ENCODE data around the gene RAVER2.
"Not testable (repeated sequence)": the region's sequence is repeated elsewhere in the genome, so short reads cannot be mapped to it uniquely, and the experiment has no call there.

RAVER2 gene

GRCh38 chr1:64744492-64745180, at the start of gene RAVER2:
Gene RAVER2 (plus strand): TSS chr1:64745075. CDS start chr1:64745173, 98 bp downstream.
- peak in 8 of 14 donors; percentile 7 to 74 (median 34) for DNase-seq

GRCh38 chr1:64696879-64697278, 48.0 kb upstream of the RAVER2 start:
- DNase-seq, result no peak

GRCh38 chr1:64699327-64699726, 45.5 kb upstream of the RAVER2 start:
- DNase-seq, result no peak

GRCh38 chr1:64701071-64701470, 43.8 kb upstream of the RAVER2 start:
- no peak for DNase-seq

GRCh38 chr1:64701886-64702285, 43.0 kb upstream of the RAVER2 start:
- no peak for DNase-seq

- not testable (repeated sequence) for DNase-seq
Observed at GRCh38 chr1:64702670-64703069, 42.2 kb upstream of the RAVER2 start.

GRCh38 chr1:64703600-64703999, 41.3 kb upstream of the RAVER2 start:
- DNase-seq, result no peak

GRCh38 chr1:64705591-64705990, 39.3 kb upstream of the RAVER2 start:
- DNase-seq, result no peak

GRCh38 chr1:64711266-64711665, 33.6 kb upstream of the RAVER2 start:
- no peak for DNase-seq

GRCh38 chr1:64712049-64712448, 32.8 kb upstream of the RAVER2 start:
- no peak for DNase-seq

GRCh38 chr1:64715186-64715585, 29.7 kb upstream of the RAVER2 start:
- DNase-seq, result no peak

GRCh38 chr1:64721135-64721534, 23.7 kb upstream of the RAVER2 start:
- DNase-seq, result no peak

- no peak for DNase-seq
Observed at GRCh38 chr1:64721576-64722145, 23.2 kb upstream of the RAVER2 start.

- DNase-seq, result no peak
Observed at GRCh38 chr1:64727861-64728260, 17.0 kb upstream of the RAVER2 start.

- DNase-seq, result no peak
Observed at GRCh38 chr1:64733581-64734286, 11.1 kb upstream of the RAVER2 start.

- DNase-seq, result no peak
Observed at GRCh38 chr1:64734287-64734652, 10.6 kb upstream of the RAVER2 start.

GRCh38 chr1:64740687-64741086, 4.2 kb upstream of the RAVER2 start:
- DNase-seq, result not testable (repeated sequence)

GRCh38 chr1:64743954-64744491, 852 bp upstream of the RAVER2 start:
- DNase-seq, result no peak

- DNase-seq, result peak in 9 of 14 donors; percentile 3 to 64 (median 25)
Observed at GRCh38 chr1:64745181-64745985, 508 bp downstream of the RAVER2 start.

GRCh38 chr1:64745986-64746940, 1.4 kb downstream of the RAVER2 start:
- DNase-seq, result peak in 1 of 14 donors; percentile 61

- DNase-seq, result no peak
Observed at GRCh38 chr1:64748222-64748621, 3.3 kb downstream of the RAVER2 start.

Measured in C1 segment of cervical spinal cord (tissue), 14 donors.